Measurements from ENCODE around the gene HES4.

Gene HES4

DNA sequence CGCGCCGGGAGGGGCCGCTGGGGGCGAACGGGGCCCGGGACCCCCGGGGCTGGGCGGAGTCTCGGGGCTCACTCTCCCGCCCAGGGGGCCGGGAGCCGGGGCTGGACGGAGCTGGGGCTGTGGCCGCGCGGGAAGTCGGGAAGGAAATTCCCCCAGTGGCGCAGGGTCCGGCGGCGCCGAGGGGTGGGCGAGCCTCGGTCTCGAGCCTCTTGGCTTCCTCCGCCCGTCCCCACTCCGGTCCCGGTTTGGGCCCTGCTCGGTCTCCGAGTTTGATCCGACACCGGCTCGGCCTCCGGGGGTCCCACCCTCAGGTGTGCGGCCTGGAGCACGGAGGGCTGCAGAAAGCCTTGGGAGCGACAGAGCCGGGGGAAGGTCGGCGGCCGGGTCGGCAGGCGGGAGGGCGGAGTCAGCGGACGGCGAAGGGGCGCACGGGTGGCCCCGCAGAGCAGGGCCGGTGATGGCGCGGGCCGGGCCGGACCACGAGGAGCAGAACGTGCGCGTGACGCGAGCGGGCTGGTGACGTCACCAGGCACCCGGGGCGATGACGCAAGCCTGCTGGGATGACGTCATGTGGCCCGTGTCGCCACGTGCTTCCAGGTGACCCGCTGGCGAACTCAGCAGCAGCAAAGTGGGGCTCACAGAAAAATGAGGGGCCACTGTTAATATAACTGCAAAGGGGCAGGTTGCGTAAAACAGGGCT is 610 bp upstream of the HES4 start (continued):
- TF ChIP-seq ZNF404 (tag by site-specific recombination; IDR thresholded peaks at IDR 0.05) (no peak), ZNF768 (tag by site-specific recombination; IDR thresholded peaks at IDR 0.05) (no peak; the same call in 1 of the 2 replicates), ELK4 (IDR thresholded peaks at IDR 0.05; ENCODE audit: borderline replicate concordance, low read depth, low read length) (no peak), HOXC10 (CRISPR knock-in tag; IDR thresholded peaks at IDR 0.05) (no peak; the same call in 1 of the 2 replicates), TCF7L2 (IDR thresholded peaks at IDR 0.05; ENCODE audit: borderline replicate concordance, low read depth, low read length) (no peak), ZNF391 (tag by site-specific recombination; IDR thresholded peaks at IDR 0.05; ENCODE audit: borderline replicate concordance, low read depth) (peak; percentile 98; the same call in 1 of the 2 replicates), OVOL3 (tag by site-specific recombination; IDR thresholded peaks at IDR 0.05) (peak; percentile 53; the same call in 1 of the 2 replicates), ZNF366 (tag by site-specific recombination; conservative IDR thresholded peaks at IDR 0.05) (peak; percentile 66), KLF7 (tag by site-specific recombination; IDR thresholded peaks at IDR 0.05; ENCODE audit: borderline replicate concordance) (peak; percentile 24; the same call in 1 of the 2 replicates), SP7 (tag by site-specific recombination; IDR thresholded peaks at IDR 0.05) (peak; percentile 97), KLF17 (tag by site-specific recombination; IDR thresholded peaks at IDR 0.05) (peak; percentile 100), ZNF302 (tag by site-specific recombination; IDR thresholded peaks at IDR 0.05; ENCODE audit: low read depth) (no peak), ZNF777 (tag by site-specific recombination; IDR thresholded peaks at IDR 0.05; ENCODE audit: borderline replicate concordance) (no peak), ZNF37A (tag by site-specific recombination; IDR thresholded peaks at IDR 0.05) (no peak; the same call in 1 of the 2 replicates), MYNN (tag by site-specific recombination; IDR thresholded peaks at IDR 0.05; ENCODE audit: borderline replicate concordance) (peak; percentile 76; the same call in 1 of the 2 replicates), ZNF76 (tag by site-specific recombination; IDR thresholded peaks at IDR 0.05; ENCODE audit: borderline replicate concordance, low read depth) (peak; percentile 90), ZNF114 (tag by site-specific recombination; IDR thresholded peaks at IDR 0.05) (no peak), ZNF596 (tag by site-specific recombination; IDR thresholded peaks at IDR 0.05) (peak; percentile 68), EGR2 (tag by site-specific recombination; IDR thresholded peaks at IDR 0.05; ENCODE audit: low read depth) (no peak), ZBTB1 (tag by site-specific recombination; IDR thresholded peaks at IDR 0.05) (no peak), ZNF792 (tag by site-specific recombination; IDR thresholded peaks at IDR 0.05) (peak; percentile 79; the same call in 1 of the 2 replicates), REPIN1 (tag by site-specific recombination; IDR thresholded peaks at IDR 0.05; ENCODE audit: low read depth) (peak; percentile 69; the same call in 1 of the 2 replicates), ZBTB20 (tag by site-specific recombination; IDR thresholded peaks at IDR 0.05) (peak; percentile 82), ZNF555 (tag by site-specific recombination; conservative IDR thresholded peaks at IDR 0.05) (no peak), ZNF561 (tag by site-specific recombination; IDR thresholded peaks at IDR 0.05; ENCODE audit: borderline replicate concordance) (no peak; the same call in none of the 2 replicates), ZNF248 (tag by site-specific recombination; IDR thresholded peaks at IDR 0.05) (no peak), ZNF121 (tag by site-specific recombination; IDR thresholded peaks at IDR 0.05) (peak; percentile 78; the same call in 1 of the 2 replicates)
- TF ChIP-seq, protein P1, sequence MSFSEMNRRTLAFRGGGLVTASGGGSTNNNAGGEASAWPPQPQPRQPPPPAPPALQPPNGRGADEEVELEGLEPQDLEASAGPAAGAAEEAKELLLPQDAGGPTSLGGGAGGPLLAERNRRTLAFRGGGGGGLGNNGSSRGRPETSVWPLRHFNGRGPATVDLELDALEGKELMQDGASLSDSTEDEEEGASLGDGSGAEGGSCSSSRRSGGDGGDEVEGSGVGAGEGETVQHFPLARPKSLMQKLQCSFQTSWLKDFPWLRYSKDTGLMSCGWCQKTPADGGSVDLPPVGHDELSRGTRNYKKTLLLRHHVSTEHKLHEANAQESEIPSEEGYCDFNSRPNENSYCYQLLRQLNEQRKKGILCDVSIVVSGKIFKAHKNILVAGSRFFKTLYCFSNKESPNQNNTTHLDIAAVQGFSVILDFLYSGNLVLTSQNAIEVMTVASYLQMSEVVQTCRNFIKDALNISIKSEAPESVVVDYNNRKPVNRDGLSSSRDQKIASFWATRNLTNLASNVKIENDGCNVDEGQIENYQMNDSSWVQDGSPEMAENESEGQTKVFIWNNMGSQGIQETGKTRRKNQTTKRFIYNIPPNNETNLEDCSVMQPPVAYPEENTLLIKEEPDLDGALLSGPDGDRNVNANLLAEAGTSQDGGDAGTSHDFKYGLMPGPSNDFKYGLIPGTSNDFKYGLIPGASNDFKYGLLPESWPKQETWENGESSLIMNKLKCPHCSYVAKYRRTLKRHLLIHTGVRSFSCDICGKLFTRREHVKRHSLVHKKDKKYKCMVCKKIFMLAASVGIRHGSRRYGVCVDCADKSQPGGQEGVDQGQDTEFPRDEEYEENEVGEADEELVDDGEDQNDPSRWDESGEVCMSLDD (tag by site-specific recombination; IDR thresholded peaks at IDR 0.05), result peak; percentile 98
- TF ChIP-seq, protein P2, sequence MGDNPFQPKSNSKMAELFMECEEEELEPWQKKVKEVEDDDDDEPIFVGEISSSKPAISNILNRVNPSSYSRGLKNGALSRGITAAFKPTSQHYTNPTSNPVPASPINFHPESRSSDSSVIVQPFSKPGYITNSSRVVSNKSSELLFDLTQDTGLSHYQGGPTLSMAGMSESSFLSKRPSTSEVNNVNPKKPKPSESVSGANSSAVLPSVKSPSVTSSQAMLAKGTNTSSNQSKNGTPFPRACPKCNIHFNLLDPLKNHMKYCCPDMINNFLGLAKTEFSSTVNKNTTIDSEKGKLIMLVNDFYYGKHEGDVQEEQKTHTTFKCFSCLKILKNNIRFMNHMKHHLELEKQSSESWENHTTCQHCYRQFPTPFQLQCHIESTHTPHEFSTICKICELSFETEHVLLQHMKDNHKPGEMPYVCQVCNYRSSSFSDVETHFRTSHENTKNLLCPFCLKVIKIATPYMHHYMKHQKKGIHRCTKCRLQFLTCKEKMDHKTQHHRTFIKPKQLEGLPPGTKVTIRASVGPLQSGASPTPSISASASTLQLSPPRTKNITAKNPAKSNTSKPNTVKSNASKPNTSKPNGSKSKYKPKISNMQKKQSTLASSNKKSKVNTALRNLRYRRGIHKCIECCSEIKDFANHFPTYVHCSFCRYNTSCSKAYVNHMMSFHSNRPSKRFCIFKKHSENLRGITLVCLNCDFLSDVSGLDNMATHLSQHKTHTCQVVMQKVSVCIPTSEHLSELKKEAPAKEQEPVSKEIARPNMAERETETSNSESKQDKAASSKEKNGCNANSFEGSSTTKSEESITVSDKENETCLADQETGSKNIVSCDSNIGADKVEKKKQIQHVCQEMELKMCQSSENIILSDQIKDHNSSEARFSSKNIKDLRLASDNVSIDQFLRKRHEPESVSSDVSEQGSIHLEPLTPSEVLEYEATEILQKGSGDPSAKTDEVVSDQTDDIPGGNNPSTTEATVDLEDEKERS (tag by site-specific recombination; IDR thresholded peaks at IDR 0.05), result no peak

Measured in HEK293 (cell line).